Colonic mucosa (tissue), 4 donors: ENCODE results near the gene LTBP4. TPM values are rescaled to one million over a fixed set of nuclear protein-coding genes. Genes with fewer than 3 reads are reported as not detected.

Experiments used
- DNase-seq: peaks from one replicate; pipeline ENCODE4 v3.0.0-alpha.2; 2020
- H3K27ac ChIP-seq: fragments of 200-600 bp; one replicate; pipeline ENCODE4 v1.8.0; 2021
- H3K27me3 ChIP-seq: fragments of 200-600 bp; one replicate; pipeline ENCODE4 v1.8.0; 2021
- H3K36me3 ChIP-seq: fragments of 200-600 bp; one replicate; pipeline ENCODE4 v1.8.0; 2021
- H3K4me1 ChIP-seq: fragments of 200-600 bp; one replicate; pipeline ENCODE4 v1.8.0; 2021; ENCODE audit warnings: mild to moderate bottlenecking
- H3K4me3 ChIP-seq: fragments of 200-600 bp; one replicate; pipeline ENCODE4 v1.8.0; 2021
- H3K9ac ChIP-seq, 2 donors: one replicate each; pipeline ENCODE4 v1.7.0; 2013; ENCODE audit warnings: control low read depth in 2 of 2, low read depth in 2 of 2, low read length in 2 of 2
- H3K9me3 ChIP-seq: fragments of 200-600 bp; one replicate; pipeline ENCODE4 v1.8.0; 2021
- intact Hi-C: fragments of 100-400 bp; cut with DNase I; formaldehyde crosslinking; loops from one replicate; pipeline ENCODE4 v1.14.1; 2022
- total RNA-seq, 2 donors: library from RNA; stranded (reverse); fragmentation: NEBNext Ultra II Directional in 1 of 2; extraction: Animal tissue kit (Norgen Biotek cat#: 25700) in 1 of 2; gene quantifications; one replicate each; pipeline ENCODE4 v1.2.1, GENCODE V29; 2021
- TF ChIP-seq, protein P1 (sequence below): fragments of 200-600 bp; IDR thresholded peaks from one replicate; pipeline ENCODE4 v1.8.0; 2022; ENCODE audit warnings: antibody characterized with exemption, mild to moderate bottlenecking
- donor health status: healthy.
- donor health status: DM: no; HTN: no; CAD: no.
- donor health status: DM: no; HTN: no; CAD: no.

Gene LTBP4
- total RNA-seq, 2 donors from 2014 or later = 143 to 231 TPM

DNA sequence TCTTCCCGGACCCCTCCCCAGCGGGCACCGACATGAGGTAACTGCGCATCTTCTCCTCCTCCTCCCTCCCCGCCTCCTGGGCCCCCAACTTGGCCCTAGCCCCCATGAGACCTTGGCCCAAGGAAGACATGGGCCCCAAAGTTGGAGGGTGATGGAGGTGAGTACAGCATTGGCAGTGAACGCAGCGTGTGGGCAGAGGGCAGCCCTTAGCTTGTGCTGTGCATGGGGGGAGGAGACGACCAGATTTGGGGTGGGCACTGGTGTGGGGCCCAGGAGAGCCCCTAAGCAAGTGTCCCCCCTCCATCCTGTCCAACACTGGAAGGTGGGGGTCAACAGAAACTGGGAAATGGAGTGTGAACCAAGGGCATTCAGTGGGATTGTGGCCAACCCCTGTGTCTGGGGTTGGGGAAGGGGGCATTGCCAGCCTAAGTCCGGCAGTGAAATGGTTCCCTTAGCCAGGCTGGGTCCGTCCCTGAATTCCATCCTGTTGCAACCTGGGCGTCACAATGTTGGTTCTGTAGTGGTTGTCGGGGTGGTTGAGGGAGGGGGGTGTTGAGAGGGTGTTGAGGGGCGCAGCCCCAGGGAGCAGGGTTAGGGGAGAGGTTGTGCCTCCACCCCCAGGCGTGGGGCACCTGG, 65.8 kb downstream of the LTBP4 start:
- no peaks in the 10 kb centered on the region for H3K9me3 ChIP-seq
- no peak overlapping the region for H3K27ac ChIP-seq
- DNase-seq = no peak
- intact Hi-C loops = no loop called here
- H3K9ac ChIP-seq = no peak overlapping the region
- TF ChIP-seq, protein P1, sequence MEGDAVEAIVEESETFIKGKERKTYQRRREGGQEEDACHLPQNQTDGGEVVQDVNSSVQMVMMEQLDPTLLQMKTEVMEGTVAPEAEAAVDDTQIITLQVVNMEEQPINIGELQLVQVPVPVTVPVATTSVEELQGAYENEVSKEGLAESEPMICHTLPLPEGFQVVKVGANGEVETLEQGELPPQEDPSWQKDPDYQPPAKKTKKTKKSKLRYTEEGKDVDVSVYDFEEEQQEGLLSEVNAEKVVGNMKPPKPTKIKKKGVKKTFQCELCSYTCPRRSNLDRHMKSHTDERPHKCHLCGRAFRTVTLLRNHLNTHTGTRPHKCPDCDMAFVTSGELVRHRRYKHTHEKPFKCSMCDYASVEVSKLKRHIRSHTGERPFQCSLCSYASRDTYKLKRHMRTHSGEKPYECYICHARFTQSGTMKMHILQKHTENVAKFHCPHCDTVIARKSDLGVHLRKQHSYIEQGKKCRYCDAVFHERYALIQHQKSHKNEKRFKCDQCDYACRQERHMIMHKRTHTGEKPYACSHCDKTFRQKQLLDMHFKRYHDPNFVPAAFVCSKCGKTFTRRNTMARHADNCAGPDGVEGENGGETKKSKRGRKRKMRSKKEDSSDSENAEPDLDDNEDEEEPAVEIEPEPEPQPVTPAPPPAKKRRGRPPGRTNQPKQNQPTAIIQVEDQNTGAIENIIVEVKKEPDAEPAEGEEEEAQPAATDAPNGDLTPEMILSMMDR = no peak
- no peaks in the 10 kb centered on the region for H3K36me3 ChIP-seq
- H3K27me3 ChIP-seq = no peaks in the 10 kb centered on the region
- no peak overlapping the region for H3K4me3 ChIP-seq
- H3K4me1 ChIP-seq = no peaks in the 10 kb centered on the region

DNA sequence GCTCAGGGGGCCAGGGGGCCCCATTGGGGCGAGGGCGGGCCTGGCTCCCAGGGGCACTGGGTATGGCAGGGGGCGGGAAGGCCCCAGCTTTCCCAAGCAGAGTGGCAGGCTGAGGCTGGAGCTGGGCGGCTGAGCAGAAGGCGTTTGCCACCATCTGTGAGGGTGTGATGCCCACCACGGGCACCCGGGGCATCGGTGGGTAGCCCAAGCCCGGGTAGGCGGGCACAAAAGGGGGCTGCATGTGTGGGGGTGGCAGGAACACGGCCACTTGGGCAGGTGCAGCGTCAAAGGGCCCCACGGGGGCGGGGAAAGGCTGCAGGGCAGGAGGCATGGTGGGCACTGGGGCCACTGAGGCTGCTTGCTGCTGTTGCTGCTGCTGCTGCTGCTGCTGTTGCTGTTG, 66.4 kb downstream of the LTBP4 start:
- Histone ChIP-seq H3K27me3 (no peaks in the 10 kb centered on the region), H3K9me3 (no peaks in the 10 kb centered on the region), H3K27ac (no peak overlapping the region), H3K4me1 (no peaks in the 10 kb centered on the region), H3K9ac (no peak overlapping the region), H3K4me3 (no peak overlapping the region), H3K36me3 (no peaks in the 10 kb centered on the region)
- intact Hi-C loops = no loop called here
- DNase-seq = no peak
- TF ChIP-seq, protein P1 = no peak

DNA sequence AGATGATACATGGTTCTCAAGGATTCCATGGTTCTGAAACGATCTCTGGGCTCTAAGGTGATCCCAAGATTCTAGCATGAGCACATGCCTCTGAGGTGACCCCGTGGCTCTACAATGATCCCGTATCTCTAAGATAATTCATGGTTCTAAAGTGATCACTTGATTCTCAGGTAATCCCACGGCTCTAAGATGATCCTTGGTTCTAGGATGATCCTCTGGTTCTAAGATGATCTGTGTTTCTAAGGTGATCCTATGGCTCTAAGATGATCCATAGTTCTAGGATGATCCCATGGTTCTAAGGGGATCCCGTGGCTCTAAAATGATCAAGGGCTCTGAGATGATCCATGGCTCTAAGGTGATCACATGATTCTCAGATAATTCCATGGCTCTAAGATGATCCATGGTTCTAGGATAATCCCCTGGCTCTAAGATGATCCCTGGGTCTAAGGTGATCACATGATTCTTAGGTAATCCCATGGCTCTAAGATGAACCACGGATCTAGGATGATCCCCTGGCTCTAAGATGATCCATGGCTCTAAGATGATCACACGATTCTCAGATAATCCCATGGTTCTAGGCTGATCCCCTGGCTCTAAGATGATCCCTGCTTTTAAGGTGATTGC, 67.9 kb downstream of the LTBP4 start:
- H3K27ac ChIP-seq = no peak overlapping the region
- intact Hi-C loops = no loop called here

DNA sequence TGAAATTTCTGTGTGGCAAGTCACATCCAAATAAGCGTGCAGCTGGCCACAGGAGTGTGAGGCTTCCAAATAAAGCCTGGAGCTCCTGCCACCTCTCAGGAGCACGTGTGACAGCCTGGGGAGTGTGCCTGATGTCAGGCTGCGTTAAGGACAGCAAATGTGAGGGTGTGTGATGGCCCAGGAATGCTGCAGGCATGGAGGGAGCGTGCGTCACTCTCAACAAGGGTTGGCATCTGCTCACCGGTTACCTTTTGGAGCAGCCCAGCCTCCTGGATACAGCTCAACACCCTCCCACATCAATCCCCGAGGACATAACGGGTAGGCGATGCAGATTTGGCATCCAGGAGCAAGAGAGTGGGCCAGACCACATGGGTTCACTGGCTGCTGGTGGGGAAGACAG, 70.2 kb downstream of the LTBP4 start:
- Histone ChIP-seq H3K27ac (no peak overlapping the region), H3K36me3 (no peaks in the 10 kb centered on the region), H3K4me3 (no peak overlapping the region), H3K9me3 (no peaks in the 10 kb centered on the region), H3K9ac (no peak overlapping the region), H3K27me3 (no peaks in the 10 kb centered on the region), H3K4me1 (no peaks in the 10 kb centered on the region)
- TF ChIP-seq, protein P1 = no peak
- no peak for DNase-seq
- intact Hi-C loops = no loop called here

More for the DNA sequence above, 67.9 kb downstream of the LTBP4 start:
- Histone ChIP-seq H3K4me1 (no peaks in the 10 kb centered on the region), H3K27me3 (no peaks in the 10 kb centered on the region), H3K9ac (no peak overlapping the region), H3K36me3 (no peaks in the 10 kb centered on the region), H3K4me3 (no peak overlapping the region), H3K9me3 (no peaks in the 10 kb centered on the region)
- TF ChIP-seq, protein P1 = no peak
- no peak for DNase-seq

DNA sequence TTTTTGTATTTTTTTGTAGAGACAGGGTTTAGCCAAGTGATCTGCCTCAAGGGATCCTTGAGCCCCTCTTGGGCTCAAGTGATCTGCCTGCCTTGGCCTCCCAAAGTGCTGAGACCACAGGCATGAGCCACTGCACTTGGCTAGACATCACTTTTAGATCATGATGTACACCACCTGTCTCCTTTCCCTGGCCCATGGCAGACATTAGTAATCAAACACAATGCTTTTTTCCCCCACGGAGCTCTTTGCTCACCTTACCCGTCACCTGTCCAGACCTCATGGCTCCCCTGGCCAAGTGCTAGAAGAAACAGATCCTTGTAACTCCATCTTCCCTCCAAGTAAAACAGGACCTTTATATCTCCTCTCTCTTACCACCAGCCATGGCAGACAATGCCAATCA, 70.9 kb downstream of the LTBP4 start:
- H3K27me3 ChIP-seq = no peaks in the 10 kb centered on the region
- TF ChIP-seq, protein P1 = no peak
- no peaks in the 10 kb centered on the region for H3K9me3 ChIP-seq
- intact Hi-C loops = no loop called here
- H3K36me3 ChIP-seq = no peaks in the 10 kb centered on the region
- no peak for DNase-seq
- H3K4me3 ChIP-seq = no peak overlapping the region
- H3K4me1 ChIP-seq = no peaks in the 10 kb centered on the region
- H3K27ac ChIP-seq = no peak overlapping the region
- H3K9ac ChIP-seq = no peak overlapping the region
